Tibial artery (tissue), 4 donors: ENCODE results near the gene PIK3R5.

Experiments used
- DNase-seq, 2 donors: peaks; one replicate each; pipeline ENCODE4 v3.0.0-alpha.2; 2019
- H3K27ac ChIP-seq, 2 donors: fragments of 200-600 bp; sonication (generic) in 1 of 2; 1 replicate in 1 of 2; 2 replicates in 1 of 2; pipeline ENCODE4 v1.5.1; 2018 to 2019; ENCODE audit warnings: mild to moderate bottlenecking in 1 of 2
- H3K27me3 ChIP-seq, 2 donors: fragments of 200-600 bp; sonication (generic) in 1 of 2; one replicate each; pipeline versions ENCODE4 v1.5.1 to v1.6.0; 2016 to 2019
- H3K36me3 ChIP-seq, 3 donors: fragments of 200-600 bp; sonication (generic) in 2 of 3; one replicate each; pipeline ENCODE4 v1.5.1; 2016 to 2019; ENCODE audit warnings: mild to moderate bottlenecking in 2 of 3
- H3K4me1 ChIP-seq, 4 donors: fragments of 200-600 bp; sonication (generic) in 2 of 4; 1 replicate in 3 of 4; 2 replicates in 1 of 4; pipeline ENCODE4 v1.5.1; 2016 to 2019
- H3K4me3 ChIP-seq, 2 donors: fragments of 200-600 bp; sonication (generic) in 1 of 2; 1 replicate in 1 of 2; 2 replicates in 1 of 2; pipeline ENCODE4 v1.5.1; 2018 to 2019; ENCODE audit warnings: mild to moderate bottlenecking in 2 of 2
- H3K9me3 ChIP-seq, 3 donors: fragments of 200-600 bp; sonication (generic) in 1 of 3; one replicate each; pipeline ENCODE4 v1.5.1; 2016 to 2019
- CTCF ChIP-seq, 2 experiments: fragments of 200-600 bp in 1 of 2; fragments of 450-650 bp in 1 of 2; IDR thresholded peaks; one replicate each; pipeline ENCODE4 v1.5.1; 2017 to 2019; ENCODE audit warnings: antibody characterized with exemption in 2 of 2, mild to moderate bottlenecking in 1 of 2, moderate library complexity in 1 of 2
- intact Hi-C: fragments of 100-400 bp; cut with DNase I; formaldehyde crosslinking; loops from one replicate; pipeline ENCODE4 v1.15.0; 2023; ENCODE audit warnings: low total_unique reads

PIK3R5 gene

DNA sequence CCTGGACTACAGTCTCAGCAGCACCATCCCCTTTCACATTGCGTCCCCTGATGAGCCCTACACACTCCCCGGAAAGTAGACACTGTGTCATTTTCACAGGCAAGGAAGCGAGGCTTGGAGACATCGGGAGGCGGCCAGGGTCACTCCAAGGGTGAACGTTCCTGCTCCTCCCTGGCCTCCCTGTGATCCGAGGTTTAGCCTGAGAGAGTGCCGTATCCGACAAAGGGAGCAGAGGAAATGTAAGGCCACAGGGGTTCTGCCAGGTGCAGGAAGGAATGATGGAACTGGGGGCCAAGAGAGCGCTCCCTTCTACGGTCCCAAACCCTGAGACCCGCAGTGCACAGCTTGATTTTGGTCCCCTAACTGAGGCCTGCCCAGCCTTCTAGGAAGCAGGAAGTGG, 90.1 kb downstream of the PIK3R5 start:
- Histone ChIP-seq H3K27ac (no peak overlapping the region), H3K36me3 (no peaks in the 10 kb centered on the region)
- no peak for TF ChIP-seq CTCF (IDR thresholded peaks at IDR 0.05)

GRCh38 chr17:8873801-8874715, 91.4 kb downstream of the PIK3R5 start:
- no peak for DNase-seq
- no peak for TF ChIP-seq CTCF (IDR thresholded peaks at IDR 0.05)
- H3K4me3 ChIP-seq, result no peak overlapping the region
- H3K36me3 ChIP-seq, result no peaks in the 10 kb centered on the region
- no peak overlapping the region for H3K27ac ChIP-seq
- intact Hi-C loops, result no loop called here
- peaks cover 0 to 33% of the 10 kb centered on the region in 2 donors for H3K27me3 ChIP-seq
- no peaks in the 10 kb centered on the region for H3K9me3 ChIP-seq
- H3K4me1 ChIP-seq, result no peaks in the 10 kb centered on the region

More for the DNA sequence above, 90.1 kb downstream of the PIK3R5 start:
- intact Hi-C loops, result no loop called here
- H3K9me3 ChIP-seq, result no peaks in the 10 kb centered on the region
- no peak overlapping the region for H3K4me3 ChIP-seq
- H3K4me1 ChIP-seq, result no peaks in the 10 kb centered on the region
- DNase-seq, result no peak
- H3K27me3 ChIP-seq, result peaks cover 0 to 33% of the 10 kb centered on the region in 2 donors

- Histone ChIP-seq H3K9me3 (no peaks in the 10 kb centered on the region), H3K4me3 (no peak overlapping the region), H3K27ac (no peak overlapping the region), H3K36me3 (no peaks in the 10 kb centered on the region), H3K4me1 (no peaks in the 10 kb centered on the region), H3K27me3 (peaks cover 0 to 27% of the 10 kb centered on the region in 2 donors)
- intact Hi-C loops, result no loop called here
- TF ChIP-seq CTCF (IDR thresholded peaks at IDR 0.05), result no peak
- no peak for DNase-seq
These were observed 92.6 kb downstream of the PIK3R5 start for GRCh38 chr17:8872705-8873435.

DNA sequence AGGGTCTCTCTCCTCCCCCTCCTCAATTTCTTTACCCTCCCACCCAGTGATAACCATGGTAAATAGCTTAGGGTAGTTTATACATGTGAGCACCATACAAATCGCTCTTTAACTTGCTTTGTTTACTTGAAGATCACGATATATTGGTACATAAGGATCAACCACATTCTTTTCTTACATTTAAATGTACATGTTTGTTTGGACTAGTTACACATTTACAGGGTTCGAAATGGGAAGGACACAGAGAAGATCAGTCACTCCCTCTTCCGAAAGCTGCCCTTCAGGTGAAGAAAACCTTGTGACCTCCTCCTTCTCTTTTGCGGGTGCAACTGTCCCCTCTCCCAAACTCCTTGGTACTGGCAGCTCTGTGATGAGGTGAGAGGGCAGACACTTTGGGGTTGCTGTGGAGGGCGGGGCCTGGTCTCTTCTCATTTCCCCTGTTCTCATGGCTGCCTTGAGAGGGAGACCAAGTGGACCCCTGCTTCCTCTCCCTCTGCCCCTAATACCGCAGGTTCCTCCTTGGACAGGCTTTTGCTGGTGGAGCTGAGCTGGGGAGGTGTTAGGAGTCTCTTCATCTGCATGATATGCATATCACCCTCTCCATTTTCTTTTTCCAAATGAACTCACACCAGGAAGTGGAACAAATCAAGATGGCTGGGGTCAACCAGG, 93.3 kb downstream of the PIK3R5 start:
- TF ChIP-seq CTCF (IDR thresholded peaks at IDR 0.05), result no peak
- no peak overlapping the region for H3K27ac ChIP-seq
- no peaks in the 10 kb centered on the region for H3K36me3 ChIP-seq
- peaks cover 0 to 26% of the 10 kb centered on the region in 2 donors for H3K27me3 ChIP-seq
- intact Hi-C loops, result no loop called here
- no peak overlapping the region for H3K4me3 ChIP-seq
- no peak for DNase-seq
- no peaks in the 10 kb centered on the region for H3K4me1 ChIP-seq
- H3K9me3 ChIP-seq, result no peaks in the 10 kb centered on the region

GRCh38 chr17:8871081-8871581, 94.4 kb downstream of the PIK3R5 start:
- DNase-seq, result no peak
- peaks cover 0 to 26% of the 10 kb centered on the region in 2 donors for H3K27me3 ChIP-seq
- no peak overlapping the region for H3K27ac ChIP-seq
- intact Hi-C loops, result no loop called here
- no peaks in the 10 kb centered on the region for H3K4me1 ChIP-seq
- H3K4me3 ChIP-seq, result no peak overlapping the region
- no peaks in the 10 kb centered on the region for H3K36me3 ChIP-seq
- no peaks in the 10 kb centered on the region for H3K9me3 ChIP-seq
- no peak for TF ChIP-seq CTCF (IDR thresholded peaks at IDR 0.05)
